HepG2 (cell line): Measurements from ENCODE around the gene CCNA2. TPM values are rescaled to one million over a fixed set of nuclear protein-coding genes. Genes with fewer than 3 reads are reported as not detected.

Experiments
- ARID2 ChIP-seq: sonication (generic); formaldehyde crosslinking; IDR thresholded peaks from 2 replicates; pipeline ENCODE4 v1.8.1; 2022; ENCODE audit warnings: mild to moderate bottlenecking, missing genetic modification reagents, borderline replicate concordance
- CBFB ChIP-seq: sonication (generic); formaldehyde crosslinking; IDR thresholded peaks from 2 replicates; pipeline ENCODE4 v1.4.0; 2020; ENCODE audit warnings: missing genetic modification reagents
- HMGXB3 ChIP-seq: sonication (generic); formaldehyde crosslinking; IDR thresholded peaks from 2 replicates; pipeline ENCODE4 v1.4.0; 2020; ENCODE audit warnings: missing genetic modification reagents, borderline replicate concordance
- HNF1B ChIP-seq: sonication (generic); formaldehyde crosslinking; IDR thresholded peaks from 2 replicates; pipeline ENCODE4 v1.5.1; 2020; ENCODE audit warnings: mild to moderate bottlenecking, moderate library complexity, missing genetic modification reagents
- HNRNPH1 ChIP-seq: fragments of 200-400 bp; formaldehyde crosslinking; optimal IDR thresholded peaks from 2 replicates; pipeline ENCODE3; 2017; ENCODE audit warnings: mild to moderate bottlenecking, low read depth, low read length
- HNRNPLL ChIP-seq: fragments of 200-400 bp; formaldehyde crosslinking; IDR thresholded peaks from 2 replicates; pipeline ENCODE4 v1.6.1; 2017; ENCODE audit warnings: mild to moderate bottlenecking, low read depth, low read length; ENCODE audit not compliant: poor library complexity, severe bottlenecking
- IKZF1 ChIP-seq: fragments of 450-650 bp; IDR thresholded peaks from 2 replicates; pipeline ENCODE4 v1.7.1; 2016
- PAF1 ChIP-seq: IDR thresholded peaks from 2 replicates; pipeline ENCODE4 v1.6.1; 2016; ENCODE audit warnings: missing genetic modification reagents, missing compliant biosample characterization
- ZNF318 ChIP-seq: sonication (generic); formaldehyde crosslinking; IDR thresholded peaks from 2 replicates; pipeline ENCODE4 v1.4.0; 2020; ENCODE audit warnings: mild to moderate bottlenecking, missing genetic modification reagents
- ZNF446 ChIP-seq: sonication (generic); formaldehyde crosslinking; IDR thresholded peaks from 2 replicates; pipeline ENCODE4 v1.5.0; 2020; ENCODE audit warnings: mild to moderate bottlenecking, missing genetic modification reagents
- ZNF639 ChIP-seq: conservative IDR thresholded peaks from 2 replicates; pipeline ENCODE4 v1.6.1; 2018; ENCODE audit warnings: missing genetic modification reagents
- polyA plus RNA-seq, 8 experiments: library from polyadenylated mRNA; depleted of rRNA in 3 of 8; stranded (reverse) in 7 of 8; unstranded in 1 of 8; fragments of >200 nt; fragmentation: Illumina TruSeq in 4 of 8; extraction: Trizol in 4 of 8; gene quantifications; 2 replicates each; pipeline versions ENCODE4 v1.2.1 to v1.2.3, GENCODE V29; 2011 to 2016; ENCODE audit warnings: low read depth in 4 of 8, missing spikeins in 1 of 8, mixed read lengths in 1 of 8; ENCODE audit not compliant: insufficient read depth in 1 of 8
- total RNA-seq, 5 experiments: library from RNA; depleted of rRNA; stranded (reverse); fragments of >200 nt; fragmentation: Illumina TruSeq; extraction: Trizol; gene quantifications; 2 replicates each; pipeline ENCODE4 v1.2.3, GENCODE V29; 2016; ENCODE audit warnings: low read depth in 1 of 5

CCNA2 gene
- total and polyA plus RNA-seq, 2 of the 13 experiments (the other 11 are each of a cell fraction or from before 2014, with no cell fraction given), result 31.3 to 105 TPM

- TF ChIP-seq ZNF318 (CRISPR knock-in tag) (no peak), HNF1B (CRISPR knock-in tag) (no peak), IKZF1 (no peak), PAF1 (CRISPR knock-in tag) (no peak), CBFB (CRISPR knock-in tag) (no peak), ZNF639 (CRISPR knock-in tag) (no peak), ARID2 (no peak), HNRNPH1 (no peak), HNRNPLL (no peak), HMGXB3 (CRISPR knock-in tag) (no peak), ZNF446 (no peak)
Measured at GRCh38 chr4:121776610-121777401, 46.9 kb downstream of the CCNA2 start (continued).
